Activated CD4-positive, alpha-beta memory T cell treated with anti-CD3 and anti-CD28 coated beads, Interleukin-2, amount 10 ng/mL, durations not matched to agents 7 days and 5 days (primary cell): ENCODE measurements around the gene NXF1. TPM values are rescaled to one million over a fixed set of nuclear protein-coding genes. Genes with fewer than 3 reads are reported as not detected.
A peak's percentile ranks its signal among the peaks of the same experiment; 100 is the strongest.
"Not testable (repeated sequence)": the region's sequence is repeated elsewhere in the genome, so short reads cannot be mapped to it uniquely, and the experiment has no call there.

ENCODE experiments used
- CTCF ChIA-PET: fragments of 350-600 bp; sonication (Branson Sonifier 250); formaldehyde crosslinking; loops from one replicate; lab custom pipeline; 2021; ENCODE audit warnings: antibody characterized with exemption, inconsistent platforms; lab: Charles Lee
- POLR2A ChIA-PET: fragments of 350-600 bp; sonication (Branson Sonifier 250); formaldehyde crosslinking; loops from one replicate; lab custom pipeline; 2021; ENCODE audit warnings: antibody characterized with exemption; lab: Charles Lee
- DNase-seq: peaks from one replicate; pipeline ENCODE4 v3.0.0-alpha.2; 2020
- H3K27ac Mint-ChIP-seq: one replicate; pipeline ENCODE4 v1.8.0; 2021; ENCODE audit warnings: mild to moderate bottlenecking, mixed read lengths
- H3K27me3 Mint-ChIP-seq: one replicate; pipeline ENCODE4 v1.8.0; 2021; ENCODE audit warnings: mixed read lengths
- H3K36me3 Mint-ChIP-seq: one replicate; pipeline ENCODE4 v1.8.0; 2021; ENCODE audit warnings: low read depth, mixed read lengths
- H3K4me1 Mint-ChIP-seq: one replicate; pipeline ENCODE4 v1.8.0; 2021; ENCODE audit warnings: mixed read lengths
- H3K4me3 Mint-ChIP-seq: one replicate; pipeline ENCODE4 v1.8.0; 2021; ENCODE audit warnings: mild to moderate bottlenecking, mixed read lengths
- H3K9me3 Mint-ChIP-seq: one replicate; pipeline ENCODE4 v1.8.0; 2021; ENCODE audit warnings: mixed read lengths
- total RNA-seq, 2 experiments: library from RNA; stranded (reverse); gene quantifications; one replicate each; pipeline ENCODE4 v1.2.3, GENCODE V29; 2021

Gene NXF1
- total RNA-seq, 2 experiments from 2014 or later: 80.3 to 82.4 TPM

DNA sequence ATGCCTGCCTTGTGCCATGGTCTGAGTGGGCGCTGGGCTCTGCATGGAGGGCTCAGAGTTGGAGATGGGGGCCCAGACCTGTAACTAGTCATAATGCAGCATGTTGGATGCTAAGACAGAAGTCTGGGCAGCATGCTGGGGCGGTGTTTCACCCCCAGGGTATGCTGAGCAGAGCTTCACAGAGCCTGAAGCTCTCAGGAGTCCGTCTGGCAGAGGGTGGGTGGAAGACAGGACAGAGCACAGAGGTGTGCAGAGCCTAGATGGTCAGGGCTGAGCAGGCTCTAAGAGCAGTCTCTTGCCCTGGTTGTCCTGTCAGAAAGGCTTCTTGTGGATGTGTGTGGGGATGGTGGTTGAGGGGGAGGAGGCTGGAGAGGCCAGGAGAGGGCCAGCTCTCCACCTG is 26.8 kb downstream of the NXF1 start:
- CTCF ChIA-PET: no interaction called here
- Mint-ChIP-seq H3K9me3 (no peaks in the 10 kb centered on the region), H3K4me3 (no peak overlapping the region), H3K36me3 (peaks cover 17% of the 10 kb centered on the region), H3K4me1 (peaks cover 13% of the 10 kb centered on the region), H3K27ac (peak overlapping the region; percentile 42), H3K27me3 (no peaks in the 10 kb centered on the region)
- POLR2A ChIA-PET: interaction anchor here (2.2 kb wide), 1 partner anchor 62 kb away, joined by 10 read pairs; the partner anchor contains the start of gene WDR74
- DNase-seq: no peak

DNA sequence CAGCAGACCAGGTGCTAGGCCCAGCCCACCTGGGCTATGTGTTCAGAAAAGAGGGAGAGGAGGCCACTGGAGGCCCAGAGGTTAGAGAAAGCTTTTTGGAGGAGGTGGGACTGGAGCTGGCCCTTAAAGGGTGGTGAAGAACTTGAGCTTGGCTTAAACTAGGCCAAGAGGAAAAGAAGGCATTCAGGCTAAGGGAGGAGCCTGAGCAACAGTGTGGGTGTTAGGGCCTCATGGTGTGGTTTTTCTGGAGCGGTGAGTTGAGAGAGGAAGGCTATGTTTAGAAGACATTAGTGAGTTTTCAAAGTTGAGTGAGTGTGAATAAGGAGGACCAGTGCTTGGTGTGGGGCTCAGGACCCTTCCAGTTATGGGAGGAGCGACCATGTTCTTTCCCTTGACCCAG is 27.9 kb downstream of the NXF1 start:
- ChIA-PET CTCF (interaction anchor here (0.8 to 8.8 kb wide), 4 partner anchors 9 to 352 kb away, joined by 3 to 108 read pairs (median 4); partner anchors contain the start of genes HNRNPUL2, TMEM179B and ZBTB3), POLR2A (interaction anchor here (1.6 to 3.5 kb wide), 3 partner anchors 10 to 104 kb away, joined by 6 to 24 read pairs (median 10); partner anchors contain the start of genes SLC3A2, TMEM179B and WDR74)
- no peak for DNase-seq
- H3K27ac Mint-ChIP-seq: peak overlapping the region; percentile 49
- H3K4me1 Mint-ChIP-seq: peaks cover 13% of the 10 kb centered on the region
- H3K9me3 Mint-ChIP-seq: no peaks in the 10 kb centered on the region
- no peak overlapping the region for H3K4me3 Mint-ChIP-seq
- H3K36me3 Mint-ChIP-seq: peaks cover 13% of the 10 kb centered on the region
- no peaks in the 10 kb centered on the region for H3K27me3 Mint-ChIP-seq

DNA sequence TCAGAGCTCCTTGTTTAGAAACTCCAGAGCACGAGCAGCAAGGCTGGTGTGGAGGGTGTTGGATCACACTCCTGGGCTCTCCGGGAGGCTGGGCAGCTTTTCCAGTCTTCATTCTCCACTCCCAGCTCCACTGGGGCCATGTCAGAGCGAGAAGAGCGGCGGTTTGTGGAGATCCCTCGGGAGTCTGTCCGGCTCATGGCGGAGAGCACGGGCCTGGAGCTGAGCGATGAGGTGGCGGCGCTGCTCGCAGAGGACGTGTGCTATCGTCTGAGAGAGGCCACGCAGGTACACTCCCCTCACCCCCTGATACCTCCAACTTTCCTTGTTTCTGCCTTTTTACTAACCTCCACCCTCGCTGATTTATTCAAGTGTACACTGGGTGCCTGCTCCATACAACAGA is 29.6 kb downstream of the NXF1 start:
- Mint-ChIP-seq H3K27ac (no peak overlapping the region), H3K4me3 (no peak overlapping the region), H3K27me3 (no peaks in the 10 kb centered on the region), H3K4me1 (peaks cover 24% of the 10 kb centered on the region), H3K9me3 (no peaks in the 10 kb centered on the region), H3K36me3 (peaks cover 12% of the 10 kb centered on the region)
- ChIA-PET POLR2A (interaction anchor here (1.0 to 7.7 kb wide), 8 partner anchors 12 to 106 kb away, joined by 3 to 73 read pairs (median 5); partner anchors contain the start of genes NXF1, POLR2G, SLC3A2 and TMEM179B), CTCF (interaction anchor here (0.8 to 8.8 kb wide), 3 partner anchors 11 to 39 kb away, joined by 3 to 108 read pairs (median 3); partner anchors contain the start of genes TMEM179B and ZBTB3)
- no peak for DNase-seq

DNA sequence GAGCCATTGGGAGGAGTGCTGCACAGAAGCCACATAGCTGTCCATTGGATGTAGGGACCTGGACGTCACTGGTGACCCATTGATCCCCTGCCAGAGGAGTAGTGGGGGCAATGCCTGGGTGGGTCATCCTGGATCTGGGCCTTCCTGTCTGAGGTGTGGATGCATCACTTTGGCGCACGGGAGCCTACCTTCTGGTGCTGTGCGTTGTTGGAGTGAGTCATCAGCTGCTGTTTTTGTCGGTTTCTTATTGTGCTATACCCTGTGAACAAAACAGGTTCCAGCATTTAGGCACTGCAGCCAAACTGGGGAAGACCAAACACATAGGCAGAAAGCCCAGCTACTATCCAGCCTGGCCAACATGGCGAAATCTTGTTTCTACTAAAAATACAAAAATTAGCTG is 30.8 kb downstream of the NXF1 start:
- ChIA-PET CTCF (interaction anchor here (0.6 to 8.8 kb wide), 4 partner anchors 12 to 38 kb away, joined by 3 to 108 read pairs (median 4); partner anchors contain the start of genes TMEM179B and ZBTB3), POLR2A (interaction anchor here (0.6 to 7.7 kb wide), 9 partner anchors 13 to 106 kb away, joined by 3 to 73 read pairs (median 4); partner anchors contain the start of genes NXF1, POLR2G, SLC3A2 and STX5)
- Mint-ChIP-seq H3K9me3 (no peaks in the 10 kb centered on the region), H3K4me3 (no peak overlapping the region), H3K27me3 (no peaks in the 10 kb centered on the region), H3K36me3 (peaks cover 15% of the 10 kb centered on the region), H3K27ac (no peak overlapping the region), H3K4me1 (peaks cover 36% of the 10 kb centered on the region)
- no peak for DNase-seq

DNA sequence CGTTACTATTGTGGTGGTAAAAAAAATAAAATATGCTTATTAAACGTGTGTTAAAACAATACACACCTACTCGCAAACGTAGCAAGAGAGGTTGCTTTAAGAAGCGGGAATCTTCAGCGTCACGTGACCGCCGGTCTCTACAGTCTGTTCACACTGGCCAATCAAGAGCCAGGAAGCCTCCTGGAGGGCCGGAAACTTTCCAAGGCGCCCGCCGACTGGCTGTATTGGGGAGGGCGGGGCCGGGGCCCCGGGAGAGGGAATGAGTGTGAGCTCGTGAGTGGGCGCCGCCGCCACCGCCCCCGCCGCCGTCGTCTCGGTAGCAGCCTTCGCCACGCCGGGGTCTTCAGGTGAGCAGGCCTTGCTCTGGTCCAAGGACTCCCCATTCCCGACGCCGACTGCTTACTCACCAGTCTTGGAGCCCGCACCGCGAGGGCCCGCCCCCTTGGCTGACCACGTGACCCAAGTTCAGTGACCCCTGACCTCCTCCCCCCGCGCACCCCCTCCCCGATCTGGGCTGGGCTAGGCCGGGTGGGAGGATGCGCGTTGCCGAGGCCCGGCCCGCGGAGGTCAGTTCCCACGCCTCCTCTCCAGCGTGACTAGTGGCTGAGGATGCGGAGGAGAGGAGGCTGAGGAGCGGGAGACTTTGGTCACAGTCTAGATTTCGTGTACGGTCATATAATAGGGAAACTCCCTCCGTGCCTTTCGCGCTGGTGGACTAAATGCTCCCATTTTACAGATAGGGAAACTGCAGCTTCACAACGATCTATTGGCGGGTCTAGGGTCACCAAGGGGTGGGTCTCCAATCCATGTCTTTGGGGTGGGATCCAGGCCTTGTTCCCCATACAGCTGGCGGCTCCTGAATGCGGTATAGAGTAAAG is 33.9 kb downstream of the NXF1 start, which contains the start of gene TAF6L:
TAF6L (plus strand) TSS at position 253 of the 878 bp plus-strand sequence. CDS start 4,388 bp downstream, outside the sequence.
- CTCF ChIA-PET: interaction anchor here (0.6 to 8.8 kb wide), 9 partner anchors 10 to 160 kb away, joined by 3 to 108 read pairs (median 6); partner anchors contain the start of genes HNRNPUL2, POLR2G, SLC3A2 and TMEM179B
- Mint-ChIP-seq H3K36me3 (peaks cover 14% of the 10 kb centered on the region), H3K9me3 (no peaks in the 10 kb centered on the region), H3K4me3 (peak within 1 kb of the TSS; percentile 87), H3K27me3 (no peaks in the 10 kb centered on the region), H3K27ac (peak within 1 kb of the TSS; percentile 88), H3K4me1 (peaks cover 30% of the 10 kb centered on the region)
- POLR2A ChIA-PET: interaction anchor here (0.6 to 7.7 kb wide), 19 partner anchors 9 to 179 kb away, joined by 3 to 73 read pairs (median 9); partner anchors contain the start of genes C11orf98, CSKMT, HNRNPUL2 and INTS5
- peak; percentile 96 for DNase-seq

DNA sequence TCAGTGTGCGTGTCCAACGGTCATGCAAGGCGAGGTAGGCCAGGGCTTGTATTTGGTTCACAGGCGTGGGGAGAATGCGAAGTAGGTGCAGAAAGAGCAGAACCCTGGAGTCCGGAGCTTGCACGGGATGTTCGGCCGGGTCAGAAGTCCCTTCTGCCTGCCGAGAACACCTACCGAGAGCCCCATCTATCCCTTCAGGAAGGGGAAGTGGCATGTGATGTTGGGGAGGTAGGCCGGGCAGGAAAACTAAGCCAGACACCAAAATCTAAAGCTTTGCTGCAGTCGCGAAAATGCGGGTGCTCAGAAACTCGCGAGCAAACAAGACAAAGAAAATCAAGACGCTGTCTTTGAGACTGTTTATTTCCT is 34.5 kb downstream of the NXF1 start:
- H3K4me1 Mint-ChIP-seq: peaks cover 34% of the 10 kb centered on the region
- peak; percentile 37 for DNase-seq
- H3K9me3 Mint-ChIP-seq: no peaks in the 10 kb centered on the region
- peak overlapping the region; percentile 88 for H3K27ac Mint-ChIP-seq
- CTCF ChIA-PET: interaction anchor here (0.6 to 8.8 kb wide), 7 partner anchors 9 to 159 kb away, joined by 3 to 108 read pairs (median 3); partner anchors contain the start of genes POLR2G, TMEM179B and ZBTB3
- peak overlapping the region; percentile 87 for H3K4me3 Mint-ChIP-seq
- H3K36me3 Mint-ChIP-seq: peaks cover 19% of the 10 kb centered on the region
- POLR2A ChIA-PET: interaction anchor here (0.6 to 7.7 kb wide), 16 partner anchors 9 to 179 kb away, joined by 3 to 73 read pairs (median 10); partner anchors contain the start of genes C11orf98, CSKMT, HNRNPUL2 and INTS5
- no peaks in the 10 kb centered on the region for H3K27me3 Mint-ChIP-seq

DNA sequence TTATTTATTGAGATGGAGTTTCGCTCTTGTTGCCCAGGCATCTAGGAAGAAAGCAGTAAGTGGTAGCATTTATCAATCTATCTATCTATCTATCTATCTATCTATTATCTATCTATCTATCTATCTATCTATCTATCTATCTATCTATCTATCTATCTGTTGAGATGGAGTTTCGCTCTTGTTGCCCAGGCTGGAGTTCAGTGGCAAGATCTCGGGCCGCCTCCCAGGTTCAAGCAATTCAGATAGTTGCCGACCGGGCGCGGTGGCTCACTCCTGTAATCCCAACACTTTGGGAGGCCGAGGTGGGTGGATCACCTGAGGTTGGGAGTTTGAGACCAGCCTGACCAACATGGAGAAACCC is 44.4 kb downstream of the NXF1 start:
- Mint-ChIP-seq H3K27ac (peak overlapping the region; percentile 93), H3K4me3 (peak overlapping the region; percentile 91), H3K36me3 (peaks cover 17% of the 10 kb centered on the region), H3K4me1 (peaks cover 23% of the 10 kb centered on the region)
- CTCF ChIA-PET: interaction anchor here (1.0 to 3.6 kb wide), 10 partner anchors 7 to 169 kb away, joined by 3 to 40 read pairs (median 4); partner anchors contain the start of genes HNRNPUL2, TAF6L, TMEM179B and TTC9C
- H3K27me3 Mint-ChIP-seq, DNase-seq, H3K9me3 Mint-ChIP-seq: not testable (repeated sequence)
- POLR2A ChIA-PET: interaction anchor here (0.8 to 5.9 kb wide), 19 partner anchors 7 to 186 kb away, joined by 3 to 44 read pairs (median 7); partner anchors contain the start of genes BSCL2, C11orf98, CSKMT and GNG3

DNA sequence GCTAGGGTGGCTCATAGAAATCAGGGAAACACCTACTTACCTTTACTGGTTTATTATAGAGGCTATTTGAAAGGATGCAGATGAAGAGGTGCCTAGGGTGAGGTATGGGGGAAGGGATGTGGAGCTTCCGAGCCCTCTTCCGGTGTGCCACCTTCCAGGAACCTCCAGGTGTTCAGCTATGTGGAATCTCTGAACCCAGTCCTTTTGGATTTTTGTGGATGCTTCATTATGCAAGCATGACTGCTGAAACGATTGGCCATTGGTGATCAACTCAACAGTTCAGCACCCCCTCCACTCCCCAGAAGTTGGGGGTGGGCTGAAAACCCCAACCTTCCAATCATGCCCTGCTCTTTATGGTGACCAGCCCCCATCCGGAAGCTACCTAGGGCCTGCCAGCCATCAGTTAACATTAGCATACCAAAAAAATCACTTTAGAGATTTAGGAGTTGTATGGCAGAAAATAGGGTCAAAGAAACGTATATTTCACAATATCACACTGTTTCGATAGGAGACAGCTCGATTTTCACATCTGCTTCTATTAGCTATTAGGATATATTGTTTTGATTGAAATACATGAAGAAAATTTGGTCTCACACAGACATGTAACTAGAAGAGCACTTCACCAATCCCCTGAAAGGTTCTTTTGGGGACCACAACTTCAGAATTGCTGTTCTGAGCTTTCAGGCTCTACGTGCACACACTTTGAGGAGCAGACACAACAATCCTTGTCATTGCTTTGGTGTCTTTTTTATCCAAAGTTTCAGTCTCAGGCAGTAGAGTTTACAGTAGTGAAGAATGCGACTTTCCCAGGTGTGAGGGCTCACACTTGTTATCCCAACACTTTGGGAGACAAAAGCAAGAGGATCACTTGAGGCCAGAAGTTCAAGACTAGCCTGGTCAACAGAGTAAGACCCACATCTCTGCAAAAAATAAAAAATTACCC is 47.1 kb downstream of the NXF1 start:
- POLR2A ChIA-PET: interaction anchor here (0.7 to 5.9 kb wide), 6 partner anchors 10 to 83 kb away, joined by 3 to 44 read pairs (median 4); partner anchors contain the start of genes HNRNPUL2 and TMEM179B

DNA sequence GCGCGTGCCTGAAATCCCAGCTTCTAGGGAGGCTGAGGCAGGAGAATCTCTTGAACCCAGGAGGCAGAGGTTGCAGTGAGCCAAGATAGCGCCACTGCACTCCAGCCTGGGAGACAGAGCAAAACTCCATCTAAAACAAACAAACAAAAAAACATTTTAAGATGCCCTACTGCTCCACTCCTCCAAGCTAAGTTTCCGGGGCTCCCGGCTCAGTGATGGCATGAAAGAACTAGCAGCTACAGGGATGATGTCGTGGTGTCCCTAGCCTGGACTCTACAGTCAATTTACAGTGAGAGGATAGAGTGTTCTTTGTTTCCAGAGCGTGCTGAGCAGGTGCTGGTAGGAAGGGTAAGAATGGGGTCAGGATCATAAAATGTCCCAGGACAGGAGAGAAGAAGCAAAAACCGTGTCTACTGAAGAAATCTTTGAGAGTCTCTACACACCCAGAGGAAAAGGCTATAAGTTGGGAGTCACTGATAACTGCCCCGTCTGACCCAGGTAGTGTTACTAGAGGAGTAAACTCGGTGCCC is 50.1 kb downstream of the NXF1 start:
- H3K27me3 Mint-ChIP-seq: no peaks in the 10 kb centered on the region
- POLR2A ChIA-PET: interaction anchor here (0.7 to 5.2 kb wide), 16 partner anchors 8 to 1431 kb away, joined by 3 to 90 read pairs (median 8); partner anchors contain the start of genes GANAB, GNG3, HNRNPUL2 and INTS5

More for the DNA sequence above, 47.1 kb downstream of the NXF1 start:
- no peak overlapping the region for H3K27ac Mint-ChIP-seq
- no peak overlapping the region for H3K4me3 Mint-ChIP-seq
- H3K36me3 Mint-ChIP-seq: peaks cover 7% of the 10 kb centered on the region
- no peaks in the 10 kb centered on the region for H3K27me3 Mint-ChIP-seq
- H3K4me1 Mint-ChIP-seq: peaks cover 32% of the 10 kb centered on the region
- CTCF ChIA-PET: interaction anchor here (0.6 to 2.0 kb wide), 2 partner anchors 28 to 194 kb away, joined by 4 to 11 read pairs; partner anchors contain the start of gene TMEM179B
- DNase-seq: no peak
- H3K9me3 Mint-ChIP-seq: no peaks in the 10 kb centered on the region

DNA sequence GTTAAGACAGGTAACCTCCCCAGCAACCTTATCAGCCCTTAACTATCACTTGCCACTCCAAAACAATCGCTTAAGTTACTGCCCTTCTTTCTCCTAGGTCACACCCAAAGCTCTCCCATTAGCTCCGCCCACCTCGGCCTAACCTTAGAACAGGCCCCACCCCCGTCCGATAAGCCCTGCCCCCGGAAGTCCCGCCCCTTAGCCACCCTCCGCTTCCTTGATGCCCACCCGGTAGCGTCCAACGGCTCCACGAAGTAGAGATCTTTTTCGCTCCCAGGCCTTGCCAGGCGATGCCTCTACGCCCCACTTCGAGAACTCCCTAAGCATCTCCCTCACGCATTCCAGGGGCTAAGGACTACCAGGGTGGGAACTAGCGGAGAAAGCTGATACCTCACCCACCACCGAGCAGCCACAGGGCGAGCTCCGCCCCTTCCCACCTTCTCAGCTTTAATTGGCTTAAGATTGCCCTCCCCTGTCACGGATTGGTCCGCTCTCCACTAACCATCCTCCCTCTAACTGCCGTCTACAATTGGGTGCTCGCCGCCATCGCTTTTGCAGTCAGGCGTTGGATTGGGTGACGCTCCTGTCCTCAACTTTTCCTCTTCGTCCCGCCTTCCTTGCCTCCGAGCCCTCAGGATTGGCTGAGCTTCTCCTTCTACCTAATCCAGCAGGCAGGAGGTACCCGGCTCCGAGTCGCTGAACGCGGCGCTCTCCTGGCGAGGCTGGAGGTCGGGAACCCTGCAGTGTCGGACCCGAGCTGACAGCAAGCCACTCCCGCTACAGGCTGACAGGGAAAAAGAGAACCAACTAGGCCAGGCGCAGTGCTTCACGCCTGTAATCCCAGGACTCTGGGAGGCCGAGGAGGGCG is 51.3 kb downstream of the NXF1 start, which contains the start of gene ZBTB3:
ZBTB3 (minus strand) TSS at position 425 of the 868 bp plus-strand sequence. CDS start 496 bp downstream, outside the sequence.
- peak within 1 kb of the TSS; percentile 93 for H3K27ac Mint-ChIP-seq
- peak within 1 kb of the TSS; percentile 95 for H3K4me3 Mint-ChIP-seq
- CTCF ChIA-PET: interaction anchor here (0.6 to 2.1 kb wide), 31 partner anchors 8 to 196 kb away, joined by 3 to 30 read pairs (median 4); partner anchors contain the start of genes B3GAT3, EEF1G, HNRNPUL2 and POLR2G
- H3K4me1 Mint-ChIP-seq: peaks cover 33% of the 10 kb centered on the region
- POLR2A ChIA-PET: interaction anchor here (0.5 to 5.2 kb wide), 51 partner anchors 9 to 1432 kb away, joined by 3 to 90 read pairs (median 4); partner anchors contain the start of genes C11orf98, CSKMT, GANAB and GNG3
- H3K9me3 Mint-ChIP-seq: no peaks in the 10 kb centered on the region
- no peaks in the 10 kb centered on the region for H3K27me3 Mint-ChIP-seq
- DNase-seq: peak; percentile 97
- peaks cover 8% of the 10 kb centered on the region for H3K36me3 Mint-ChIP-seq

More for the DNA sequence above, 50.1 kb downstream of the NXF1 start:
- Mint-ChIP-seq H3K4me3 (peak overlapping the region; percentile 95), H3K36me3 (peaks cover 5% of the 10 kb centered on the region), H3K9me3 (no peaks in the 10 kb centered on the region), H3K27ac (peak overlapping the region; percentile 19), H3K4me1 (peaks cover 24% of the 10 kb centered on the region)
- no peak for DNase-seq
- CTCF ChIA-PET: interaction anchor here (1.8 to 2.1 kb wide), 3 partner anchors 61 to 100 kb away, joined by 6 to 8 read pairs (median 7); no protein-coding TSS in a partner anchor
